ENCODE measurements around the gene GJA4.
A peak's percentile ranks its signal among the peaks of the same experiment; 100 is the strongest.
"Not testable (repeated sequence)": the region's sequence is repeated elsewhere in the genome, so short reads cannot be mapped to it uniquely, and the experiment has no call there.

Gene GJA4

DNA sequence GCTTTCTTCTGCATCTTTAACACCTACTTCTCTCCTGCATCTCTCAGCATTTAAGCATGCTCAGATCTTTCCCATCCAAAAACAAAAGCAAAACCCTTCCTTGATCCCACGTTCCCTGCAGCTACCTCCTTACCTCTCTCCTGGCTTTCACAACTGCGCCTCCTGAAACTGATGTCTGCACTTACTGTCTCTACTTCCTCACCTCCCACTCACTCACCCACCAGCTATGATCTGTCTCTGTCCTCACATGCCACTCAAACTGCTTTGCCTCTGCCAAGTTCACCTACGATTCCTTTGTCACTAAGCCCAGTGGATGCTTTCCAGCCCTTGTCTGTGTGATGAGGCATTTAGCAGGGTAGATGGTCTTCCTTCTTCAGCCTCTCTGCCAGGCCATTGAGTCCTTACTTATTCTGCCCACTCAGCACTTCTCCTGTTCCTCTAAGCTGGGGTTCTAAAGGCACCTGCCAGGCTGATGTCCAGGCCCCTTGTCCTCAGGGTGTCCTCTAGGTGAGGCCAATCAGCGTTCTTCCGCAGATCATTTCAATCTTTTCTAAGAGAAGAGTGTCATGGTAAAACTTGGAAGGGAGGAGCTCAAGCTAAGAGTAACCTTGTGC is 21.8 kb upstream of the GJA4 start:
- no peak for DNase-seq

DNA sequence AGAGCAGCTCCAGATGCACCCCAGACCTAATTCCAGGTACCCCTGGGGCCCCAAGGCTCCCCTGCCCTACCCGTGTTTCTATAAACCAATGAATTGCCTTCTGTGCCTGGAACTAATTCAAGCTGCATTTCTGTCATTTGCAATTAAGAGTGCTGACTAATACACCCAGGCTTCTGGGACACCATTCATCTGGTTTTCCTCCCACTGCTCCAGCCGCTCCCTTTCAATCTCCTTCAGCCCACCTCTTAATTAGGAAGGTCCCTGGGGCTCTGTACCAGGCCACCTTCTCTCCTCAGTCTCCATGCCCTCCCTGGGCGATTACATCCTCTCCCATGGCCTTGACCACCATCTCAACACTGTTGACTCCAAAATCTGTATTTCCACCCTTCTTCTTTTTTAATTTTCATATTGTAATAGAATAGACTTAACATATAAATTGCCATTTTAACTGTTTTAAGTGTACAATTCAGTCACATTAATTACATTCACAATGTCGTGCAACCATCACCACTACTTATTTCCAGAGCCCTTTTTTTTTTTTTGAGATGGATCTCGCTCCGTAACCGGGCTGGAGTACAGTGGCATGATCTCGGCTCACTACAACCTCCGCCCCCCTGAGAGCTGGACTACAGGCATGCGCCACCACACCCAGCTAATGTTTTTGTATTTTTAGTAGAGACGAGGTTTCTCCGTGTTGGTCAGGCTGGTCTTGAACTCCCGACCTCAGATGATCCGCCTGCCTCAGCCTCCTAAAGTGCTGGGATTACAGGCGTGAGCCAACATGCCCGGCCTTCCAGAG is 21.0 kb upstream of the GJA4 start:
- DNase-seq, result no peak

DNA sequence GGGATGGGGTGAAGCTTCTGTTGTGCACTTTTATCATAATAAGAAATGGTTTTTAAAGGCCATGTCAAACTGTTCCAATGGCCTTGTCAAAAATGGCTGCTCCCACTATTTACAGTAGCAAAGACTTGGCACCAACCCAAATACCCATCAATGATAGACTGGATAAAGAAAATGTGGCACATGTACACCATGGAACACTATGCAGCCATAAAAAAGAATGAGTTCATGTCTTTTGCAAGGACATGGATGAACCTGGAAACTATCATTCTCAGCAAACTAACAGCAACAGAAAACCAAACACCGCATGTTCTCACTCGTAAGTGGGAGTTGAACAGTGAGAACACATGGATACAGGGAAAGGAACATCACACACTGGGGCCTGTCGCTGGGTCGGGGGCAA is 19.7 kb upstream of the GJA4 start:
- not testable (repeated sequence) for DNase-seq

DNA sequence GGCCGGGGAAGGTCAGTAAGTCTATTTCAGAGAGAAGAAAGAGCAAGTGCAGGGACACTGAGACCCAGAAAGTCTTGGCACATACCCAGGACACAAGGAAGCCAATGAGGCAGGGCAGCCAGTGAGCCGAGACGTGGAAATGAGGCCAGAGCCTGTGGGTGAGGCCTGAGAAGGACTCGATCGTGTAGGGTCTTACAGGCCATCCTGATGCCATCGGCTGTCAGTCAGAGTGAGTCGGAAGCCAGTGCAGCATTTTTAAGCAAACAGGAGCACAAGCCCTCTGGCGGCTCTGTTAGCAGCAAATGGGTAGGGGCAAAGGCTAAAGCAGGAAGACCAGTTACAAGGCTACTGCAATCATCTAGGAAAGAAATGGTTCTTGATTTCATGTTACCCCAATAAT is 17.8 kb upstream of the GJA4 start:
- DNase-seq, result no peak

DNA sequence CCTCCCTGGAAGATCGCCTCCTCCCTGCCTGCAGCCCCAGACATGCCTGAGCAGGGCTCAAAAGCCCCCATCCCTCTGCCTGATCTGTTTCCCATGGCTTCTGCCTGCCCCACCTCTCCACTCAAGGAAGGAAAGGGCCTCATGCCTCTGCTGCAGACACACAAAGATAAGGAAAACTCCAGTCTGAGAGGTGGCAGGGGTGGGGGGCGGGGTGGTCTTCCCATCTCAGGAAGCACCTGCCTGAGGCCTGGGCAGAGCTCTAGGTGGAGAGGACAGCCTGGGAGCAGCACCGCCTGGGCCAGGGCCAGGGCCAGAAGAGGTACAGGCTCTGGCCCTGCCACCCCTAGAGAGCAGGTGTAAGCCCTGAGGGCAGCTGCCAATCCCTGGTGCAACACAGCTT is 15.9 kb upstream of the GJA4 start:
- DNase-seq, result no peak

DNA sequence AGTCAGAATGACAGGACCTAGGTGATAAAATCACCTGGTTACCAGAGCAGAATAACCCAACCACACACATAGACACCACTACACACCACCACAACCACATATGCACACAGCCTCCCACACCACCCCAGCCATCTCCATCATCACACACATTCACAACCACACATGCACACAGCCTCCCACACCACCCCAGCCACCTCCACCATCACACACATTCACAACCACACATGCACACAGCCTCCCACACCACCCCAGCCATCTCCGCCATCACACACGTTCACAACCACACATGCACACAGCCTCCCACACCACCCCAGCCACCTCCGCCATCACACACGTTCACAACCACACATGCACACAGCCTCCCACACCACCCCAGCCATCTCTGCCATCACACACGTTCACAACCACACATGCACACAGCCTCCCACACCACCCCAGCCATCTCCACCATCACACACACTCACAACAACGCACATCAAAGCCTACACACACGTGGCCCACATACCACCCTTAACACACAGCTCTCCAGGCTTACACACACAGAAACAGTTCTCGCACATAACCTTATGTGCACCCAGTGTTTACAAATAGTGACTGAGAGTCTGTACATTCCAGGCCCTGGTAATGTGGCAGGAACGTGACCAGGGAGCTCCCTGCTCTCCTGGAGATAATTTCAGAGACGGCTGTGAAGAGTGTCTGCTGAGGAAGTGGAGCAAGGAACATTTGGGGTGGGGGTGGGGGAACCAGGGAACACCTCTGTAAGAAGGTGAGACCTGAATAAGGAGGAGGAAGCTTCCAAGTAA is 15.1 kb upstream of the GJA4 start:
- DNase-seq, result no peak

DNA sequence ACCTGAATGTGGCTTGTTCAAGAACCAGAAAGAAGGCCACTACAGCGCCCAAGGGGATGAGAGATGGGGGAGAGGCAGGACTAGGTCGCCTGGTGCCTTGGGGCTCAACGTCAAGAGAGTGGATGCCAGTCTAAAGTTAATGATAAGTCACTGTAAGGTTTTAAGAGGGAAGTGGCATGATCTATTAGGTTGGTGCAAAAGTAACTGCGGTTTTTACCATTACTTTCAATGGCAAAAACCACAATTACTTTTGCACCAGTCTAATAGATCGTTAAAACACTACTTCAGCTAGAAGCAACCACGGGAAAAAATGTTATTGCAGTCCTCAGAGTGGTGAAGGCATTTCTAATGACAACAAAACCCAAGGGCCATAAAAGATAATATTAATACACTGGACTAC is 14.4 kb upstream of the GJA4 start:
- no peak for DNase-seq

DNA sequence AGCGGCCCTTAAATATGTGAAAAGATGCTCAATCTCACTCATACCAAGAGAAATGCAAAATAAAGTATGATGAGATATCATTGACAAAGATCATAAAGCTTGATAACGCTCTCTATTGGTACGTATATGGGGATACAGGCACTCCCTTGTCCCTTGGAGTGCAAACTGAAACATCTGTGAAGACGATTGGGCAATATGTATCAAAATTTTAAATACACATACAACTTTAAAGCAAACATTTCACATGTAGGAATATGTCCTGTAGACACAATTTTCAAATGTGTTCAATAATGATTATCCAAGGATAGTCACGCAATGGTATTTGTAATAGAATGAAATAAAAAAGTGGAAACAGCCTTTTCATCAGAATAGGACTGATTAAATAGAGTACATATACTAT is 13.8 kb upstream of the GJA4 start:
- no peak for DNase-seq

DNA sequence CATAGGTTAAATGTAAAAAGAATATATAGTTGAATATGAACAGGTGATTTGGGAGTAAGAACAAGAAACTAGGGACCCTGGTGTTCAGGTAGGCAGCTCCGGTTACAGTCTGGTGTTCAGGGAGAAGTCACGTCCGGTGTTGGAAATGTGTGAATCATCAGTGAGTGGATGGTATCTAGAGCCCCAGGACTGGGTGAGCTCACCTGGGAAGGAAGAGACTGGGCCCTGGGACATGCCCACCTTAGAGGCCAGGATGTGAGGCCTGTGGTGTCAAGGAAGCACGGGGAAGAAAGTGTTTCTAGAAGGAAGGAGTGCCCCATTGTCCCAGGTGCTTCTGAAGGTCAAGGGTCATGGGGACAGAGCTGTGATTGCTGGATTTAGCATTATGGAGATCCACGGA is 13.3 kb upstream of the GJA4 start:
- DNase-seq, result no peak

DNA sequence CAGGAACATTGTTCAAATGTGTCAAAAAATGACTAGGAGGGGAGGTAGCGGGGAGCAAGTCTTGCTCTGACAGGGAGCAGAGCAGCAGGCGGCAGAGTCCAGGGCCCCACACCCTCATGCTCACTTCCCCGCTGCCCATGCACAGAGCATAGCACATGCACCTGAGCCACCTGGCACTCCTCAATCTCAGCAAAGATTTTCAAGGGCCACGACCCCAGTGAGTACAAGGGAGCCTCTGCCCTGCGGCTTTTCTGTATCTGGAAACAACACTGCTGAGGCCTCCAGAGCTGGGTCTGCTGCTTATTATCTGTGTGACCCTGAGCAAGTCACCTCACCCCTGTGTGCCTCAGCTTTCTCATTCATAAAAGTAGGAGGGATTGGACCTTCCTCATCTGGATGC is 12.8 kb upstream of the GJA4 start:
- DNase-seq, result peak; percentile 1

DNA sequence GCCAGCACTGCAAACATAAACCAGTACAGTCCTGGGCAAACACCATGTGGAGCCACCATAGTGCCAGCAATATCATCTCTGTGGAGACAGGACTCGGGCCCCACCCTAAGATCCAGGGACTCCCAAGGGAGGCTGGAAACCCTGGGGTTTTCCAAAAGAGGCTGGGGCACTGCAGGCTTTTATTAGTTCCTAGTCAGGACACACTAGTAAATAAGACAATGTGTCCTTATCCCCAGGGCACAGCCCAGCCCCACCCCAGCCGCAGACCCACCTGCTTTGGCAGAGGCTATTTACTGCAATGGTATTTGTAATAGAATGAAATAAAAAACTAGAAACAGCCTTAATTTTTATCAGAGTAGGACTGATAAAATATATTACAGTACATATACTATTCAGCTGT is 12.3 kb upstream of the GJA4 start:
- DNase-seq, result peak; percentile 1

DNA sequence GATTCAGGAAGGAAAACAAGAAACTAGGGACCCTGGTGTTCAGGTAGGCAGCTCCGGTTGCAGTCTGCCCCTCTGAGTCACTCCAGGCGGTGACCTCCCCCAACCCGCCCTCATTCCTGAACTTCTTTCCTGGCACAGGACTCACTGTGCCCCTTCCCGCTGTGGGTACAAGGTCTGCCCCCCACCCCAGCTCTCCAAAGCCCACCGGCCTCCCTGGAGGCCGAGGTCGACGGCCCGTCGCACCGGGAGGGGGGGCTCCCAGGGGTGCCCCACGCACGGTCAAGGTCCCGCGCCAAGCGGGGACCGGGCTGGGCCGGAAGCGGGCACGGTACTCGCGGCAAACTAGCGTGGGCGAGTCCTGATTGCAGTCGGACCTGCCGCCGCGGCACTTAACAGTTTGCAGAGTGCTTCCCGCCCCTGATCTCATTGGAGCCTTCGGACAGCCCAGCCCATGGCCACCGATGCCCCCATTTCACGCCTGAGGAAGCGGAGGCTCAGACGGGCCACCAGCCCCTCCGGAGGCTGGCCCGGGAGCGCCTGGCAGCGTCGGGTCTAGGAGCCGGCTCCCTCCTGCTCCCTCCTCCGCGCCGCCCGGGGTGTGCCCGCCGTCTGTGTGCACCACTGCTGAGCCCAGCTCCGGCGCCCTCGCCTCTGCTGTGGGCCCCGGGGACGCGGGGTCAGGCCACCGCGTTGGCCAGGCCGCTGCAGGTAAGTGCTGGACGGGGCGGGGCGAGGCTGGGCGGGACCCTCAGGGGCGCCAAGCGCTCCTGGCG is 11.5 kb upstream of the GJA4 start, which contains the start of gene GJB3:
Gene GJB3 (plus strand): TSS at position 144 of the 773 bp plus-strand sequence. CDS start 3,549 bp downstream, outside the sequence.
- peak; percentile 41 for DNase-seq

DNA sequence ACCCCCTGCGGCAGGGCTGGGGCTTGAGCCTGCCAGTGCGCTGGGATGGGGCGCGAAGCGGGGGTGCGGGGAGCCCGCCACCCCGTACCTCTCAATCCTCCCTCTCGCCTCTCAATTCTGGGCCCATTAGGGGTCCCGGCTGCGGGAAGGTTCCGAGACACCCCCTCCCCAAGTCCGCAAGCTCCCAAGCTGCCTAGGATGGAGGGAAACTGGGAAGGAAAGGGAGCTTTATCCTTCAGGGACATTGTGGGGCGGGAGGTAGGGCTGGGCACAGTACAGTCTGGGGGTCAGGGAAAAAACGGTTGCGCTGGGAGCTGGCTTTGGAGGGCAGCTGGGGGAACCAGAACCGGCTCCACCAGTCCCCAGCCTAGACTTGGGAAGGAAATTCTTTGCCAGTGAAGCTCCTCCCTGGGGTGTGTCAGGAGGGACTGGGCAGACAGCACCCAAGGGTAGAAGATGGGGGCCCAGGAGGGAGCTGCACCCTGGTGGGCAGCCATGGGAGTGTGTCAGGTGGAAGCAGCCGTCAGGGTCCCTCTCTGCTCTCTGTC is 10.9 kb upstream of the GJA4 start:
- DNase-seq, result peak; percentile 27

DNA sequence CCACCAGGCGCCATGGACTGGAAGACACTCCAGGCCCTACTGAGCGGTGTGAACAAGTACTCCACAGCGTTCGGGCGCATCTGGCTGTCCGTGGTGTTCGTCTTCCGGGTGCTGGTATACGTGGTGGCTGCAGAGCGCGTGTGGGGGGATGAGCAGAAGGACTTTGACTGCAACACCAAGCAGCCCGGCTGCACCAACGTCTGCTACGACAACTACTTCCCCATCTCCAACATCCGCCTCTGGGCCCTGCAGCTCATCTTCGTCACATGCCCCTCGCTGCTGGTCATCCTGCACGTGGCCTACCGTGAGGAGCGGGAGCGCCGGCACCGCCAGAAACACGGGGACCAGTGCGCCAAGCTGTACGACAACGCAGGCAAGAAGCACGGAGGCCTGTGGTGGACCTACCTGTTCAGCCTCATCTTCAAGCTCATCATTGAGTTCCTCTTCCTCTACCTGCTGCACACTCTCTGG is 8.0 kb upstream of the GJA4 start:
- DNase-seq, result peak; percentile 6

DNA sequence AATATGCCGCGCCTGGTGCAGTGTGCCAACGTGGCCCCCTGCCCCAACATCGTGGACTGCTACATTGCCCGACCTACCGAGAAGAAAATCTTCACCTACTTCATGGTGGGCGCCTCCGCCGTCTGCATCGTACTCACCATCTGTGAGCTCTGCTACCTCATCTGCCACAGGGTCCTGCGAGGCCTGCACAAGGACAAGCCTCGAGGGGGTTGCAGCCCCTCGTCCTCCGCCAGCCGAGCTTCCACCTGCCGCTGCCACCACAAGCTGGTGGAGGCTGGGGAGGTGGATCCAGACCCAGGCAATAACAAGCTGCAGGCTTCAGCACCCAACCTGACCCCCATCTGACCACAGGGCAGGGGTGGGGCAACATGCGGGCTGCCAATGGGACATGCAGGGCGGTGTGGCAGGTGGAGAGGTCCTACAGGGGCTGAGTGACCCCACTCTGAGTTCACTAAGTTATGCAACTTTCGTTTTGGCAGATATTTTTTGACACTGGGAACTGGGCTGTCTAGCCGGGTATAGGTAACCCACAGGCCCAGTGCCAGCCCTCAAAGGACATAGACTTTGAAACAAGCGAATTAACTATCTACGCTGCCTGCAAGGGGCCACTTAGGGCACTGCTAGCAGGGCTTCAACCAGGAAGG is 7.4 kb upstream of the GJA4 start:
- no peak for DNase-seq

DNA sequence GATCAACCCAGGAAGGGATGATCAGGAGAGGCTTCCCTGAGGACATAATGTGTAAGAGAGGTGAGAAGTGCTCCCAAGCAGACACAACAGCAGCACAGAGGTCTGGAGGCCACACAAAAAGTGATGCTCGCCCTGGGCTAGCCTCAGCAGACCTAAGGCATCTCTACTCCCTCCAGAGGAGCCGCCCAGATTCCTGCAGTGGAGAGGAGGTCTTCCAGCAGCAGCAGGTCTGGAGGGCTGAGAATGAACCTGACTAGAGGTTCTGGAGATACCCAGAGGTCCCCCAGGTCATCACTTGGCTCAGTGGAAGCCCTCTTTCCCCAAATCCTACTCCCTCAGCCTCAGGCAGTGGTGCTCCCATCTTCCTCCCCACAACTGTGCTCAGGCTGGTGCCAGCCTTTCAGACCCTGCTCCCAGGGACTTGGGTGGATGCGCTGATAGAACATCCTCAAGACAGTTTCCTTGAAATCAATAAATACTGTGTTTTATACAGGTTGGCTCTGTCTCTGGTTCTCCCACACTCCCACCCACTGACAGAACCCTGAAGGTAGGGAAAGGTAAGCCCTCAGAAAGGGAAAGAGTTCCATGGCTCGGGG is 6.8 kb upstream of the GJA4 start:
- DNase-seq, result no peak

DNA sequence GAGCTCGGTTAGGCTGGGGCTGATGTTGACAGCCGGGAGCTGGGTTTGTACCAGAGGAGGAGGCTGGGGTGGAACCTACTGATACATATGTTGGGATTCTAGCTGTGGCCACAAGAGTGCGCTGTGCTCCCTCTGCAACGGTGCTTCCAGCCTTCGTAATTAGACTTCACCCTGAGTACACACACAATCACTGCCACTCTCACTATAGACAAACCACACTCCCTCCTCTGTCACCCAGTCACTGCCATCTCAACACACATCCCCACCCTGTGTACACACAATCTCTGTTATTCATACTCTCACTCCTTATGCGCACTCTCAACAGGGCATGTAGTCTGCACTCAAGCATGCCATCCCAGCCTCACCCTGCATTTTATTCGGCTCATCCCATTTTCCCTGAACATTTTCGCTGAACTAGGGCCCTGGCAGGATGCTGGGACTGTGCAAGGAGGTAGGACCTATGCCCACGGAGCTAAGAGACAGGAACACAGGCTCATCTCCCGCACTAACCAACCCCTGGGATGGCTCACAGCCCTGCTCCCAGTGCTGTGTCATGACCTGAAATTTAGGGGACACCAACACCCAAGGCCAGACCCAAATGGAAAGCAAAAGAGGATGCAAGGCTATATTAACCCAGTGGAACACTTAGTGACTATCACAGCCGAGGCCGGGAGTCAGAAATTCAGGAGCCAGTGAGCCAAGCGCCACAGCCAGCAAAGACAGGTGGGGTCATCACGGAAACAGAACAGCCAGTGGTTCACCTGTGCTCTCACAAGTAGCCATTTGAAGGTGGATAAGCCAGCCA is 6.1 kb upstream of the GJA4 start:
- peak; percentile 70 for DNase-seq

DNA sequence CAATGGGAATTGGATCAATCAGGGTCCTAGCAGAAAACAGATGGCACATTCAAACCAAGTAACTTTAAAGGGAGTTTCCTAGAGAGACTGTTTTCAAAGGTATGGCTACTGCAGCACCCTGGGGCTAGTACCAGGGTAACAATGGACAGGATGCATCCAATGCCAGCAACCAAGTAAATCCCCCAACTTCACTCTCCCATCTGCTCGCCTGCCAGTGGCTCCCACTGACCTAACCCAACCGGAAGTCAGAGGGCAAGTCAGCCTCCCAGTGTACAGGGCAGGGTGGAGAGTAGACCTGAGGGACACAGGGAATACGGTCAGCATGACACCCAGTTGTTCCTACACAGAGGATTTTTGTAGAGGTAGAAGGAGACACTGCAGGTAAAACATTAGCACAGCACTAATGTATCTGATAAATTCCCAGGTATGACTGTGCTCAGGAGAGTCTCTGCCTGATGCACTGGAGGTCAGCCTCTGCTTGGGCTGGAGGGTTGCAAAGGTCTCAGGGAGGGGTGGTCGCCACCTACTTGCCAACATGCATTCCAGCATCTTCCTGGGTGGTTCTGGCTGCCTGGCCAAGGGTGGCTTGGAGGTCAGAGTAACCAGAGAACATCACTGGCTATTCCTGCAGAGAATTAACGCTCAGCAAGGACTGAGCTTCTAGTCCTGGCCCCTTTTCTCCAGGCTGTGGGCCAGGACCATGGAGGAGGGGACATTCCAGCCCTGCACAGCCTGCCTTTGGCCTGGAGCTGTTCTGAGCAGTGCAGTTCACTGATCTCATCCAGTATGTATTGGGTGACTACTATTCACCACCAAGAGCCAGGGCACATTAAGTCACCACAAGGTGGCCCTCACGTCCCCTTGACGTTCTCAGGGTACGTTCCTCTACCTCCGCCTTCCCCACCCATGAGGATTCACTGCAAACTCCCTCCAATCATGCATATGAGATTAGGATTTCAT is 5.1 kb upstream of the GJA4 start:
- DNase-seq, result no peak

DNA sequence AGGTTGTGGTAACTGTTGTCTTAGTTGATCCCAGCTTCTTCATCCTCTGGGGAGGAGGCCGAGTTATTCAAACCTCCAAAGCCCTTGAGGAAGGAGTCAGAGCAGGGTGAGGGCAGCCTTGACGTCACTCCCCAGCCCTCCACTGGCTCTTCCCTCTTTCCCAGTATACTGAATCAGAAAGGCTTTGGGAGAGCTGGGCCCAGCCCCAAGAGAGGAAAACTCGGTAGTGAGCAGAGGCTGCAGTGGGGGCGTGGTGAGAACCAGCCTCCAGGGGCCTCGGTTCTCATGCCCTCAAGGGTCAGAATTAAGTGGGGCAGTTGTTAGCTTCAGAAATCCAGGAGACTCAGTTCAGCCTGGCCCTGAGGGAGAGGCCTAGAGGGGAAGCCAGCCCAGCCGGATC is 1.8 kb upstream of the GJA4 start:
- DNase-seq, result no peak
